Hepatocyte (in vitro differentiated cells): ENCODE measurements around the gene TFCP2L1. TPM values are rescaled to one million over a fixed set of nuclear protein-coding genes. Genes with fewer than 3 reads are reported as not detected.

Source experiments
- DNase-seq: peaks from one replicate; pipeline ENCODE4 v3.0.0-alpha.2; 2016; ENCODE audit warnings: low spot score
- H2AFZ ChIP-seq: fragments of 200-600 bp; sonication (generic); 2 replicates; pipeline ENCODE4 v1.6.0; 2016; ENCODE audit warnings: antibody characterized with exemption, mild to moderate bottlenecking
- H3K27ac ChIP-seq: fragments of 200-600 bp; sonication (generic); 2 replicates; pipeline ENCODE4 v1.5.1; 2016; ENCODE audit warnings: mild to moderate bottlenecking
- H3K27me3 ChIP-seq: fragments of 200-600 bp; sonication (generic); 2 replicates; pipeline ENCODE4 v1.6.1; 2016
- H3K36me3 ChIP-seq: fragments of 200-600 bp; sonication (generic); replicated peaks from 2 replicates; pipeline ENCODE4 v1.5.1; 2016; ENCODE audit warnings: low read depth; ENCODE audit not compliant: insufficient read depth
- H3K4me1 ChIP-seq: fragments of 200-600 bp; sonication (generic); 2 replicates; pipeline ENCODE4 v1.5.1; 2016; ENCODE audit warnings: mild to moderate bottlenecking, moderate library complexity; ENCODE audit not compliant: insufficient read depth
- H3K4me2 ChIP-seq: fragments of 200-600 bp; sonication (generic); 2 replicates; pipeline ENCODE4 v1.6.0; 2016
- H3K4me3 ChIP-seq: fragments of 200-600 bp; sonication (generic); 2 replicates; pipeline ENCODE4 v1.5.1; 2016; ENCODE audit warnings: mild to moderate bottlenecking
- H3K79me2 ChIP-seq: fragments of 200-600 bp; sonication (generic); 2 replicates; pipeline ENCODE4 v1.6.0; 2017; ENCODE audit warnings: mild to moderate bottlenecking
- H3K9me2 ChIP-seq: fragments of 200-600 bp; sonication (generic); replicated peaks from 2 replicates; pipeline ENCODE4 v1.6.0; 2017; ENCODE audit warnings: mild to moderate bottlenecking; ENCODE audit not compliant: insufficient read depth
- H3K9me3 ChIP-seq: fragments of 200-600 bp; sonication (generic); 2 replicates; pipeline ENCODE4 v1.5.1; 2016; ENCODE audit warnings: low read depth, mild to moderate bottlenecking
- H4K20me1 ChIP-seq: fragments of 200-600 bp; sonication (generic); 2 replicates; pipeline ENCODE4 v1.6.0; 2016; ENCODE audit warnings: mild to moderate bottlenecking; ENCODE audit not compliant: insufficient read depth, poor library complexity, severe bottlenecking
- CTCF ChIP-seq: fragments of 200-600 bp; sonication (generic); IDR thresholded peaks from 2 replicates; pipeline ENCODE4 v1.5.1; 2016; ENCODE audit warnings: antibody characterized with exemption, mild to moderate bottlenecking; ENCODE audit not compliant: poor library complexity
- EZH2 ChIP-seq: fragments of 200-600 bp; sonication (generic); IDR thresholded peaks from 2 replicates; pipeline ENCODE4 v1.6.1; 2016; ENCODE audit warnings: antibody characterized with exemption, mild to moderate bottlenecking, borderline replicate concordance
- EZH2phosphoT487 ChIP-seq: fragments of 200-600 bp; sonication (generic); IDR thresholded peaks from one replicate; pipeline ENCODE4 v1.6.1; 2018; ENCODE audit warnings: antibody characterized with exemption, mild to moderate bottlenecking, low read depth, moderate library complexity; ENCODE audit not compliant: unreplicated experiment, severe bottlenecking
- WGBS: methylation state at CpG from one replicate; pipeline ENCODE4 v1.1.6; 2016; ENCODE audit warnings: low lambda C conversion rate; ENCODE audit errors: missing lambda C conversion rate; 5-methylcytosine and 5-hydroxymethylcytosine counted together
- polyA plus RNA-seq: library from polyadenylated mRNA; unstranded; fragments of >200 nt; fragmentation: Nextera tagmentation; extraction: Ambion mirVana; gene quantifications from 2 replicates; pipeline ENCODE4 v1.2.1, GENCODE V29; 2016
- total RNA-seq: library from RNA; depleted of rRNA; stranded (reverse); fragments of >200 nt; gene quantifications from 2 replicates; pipeline ENCODE4 v1.2.3, GENCODE V29; 2014

TFCP2L1 gene
- total and polyA plus RNA-seq, 2 experiments from 2014 or later, result 1.1 to 2.5 TPM

GRCh38 chr2:121309323-121309722 lies 24.3 kb upstream of the TFCP2L1 start:
- no peaks in the 10 kb centered on the region for H3K36me3 ChIP-seq
- H3K79me2 ChIP-seq, result no peaks in the 10 kb centered on the region
- no peak for TF ChIP-seq EZH2
- TF ChIP-seq CTCF, result no peak
- TF ChIP-seq EZH2phosphoT487, result no peak
- no peaks in the 10 kb centered on the region for H4K20me1 ChIP-seq
- H3K9me3 ChIP-seq, result no peaks in the 10 kb centered on the region
- no peaks in the 10 kb centered on the region for H3K27me3 ChIP-seq
- no peak overlapping the region for H3K4me3 ChIP-seq
- H3K27ac ChIP-seq, result no peak overlapping the region
- no peaks in the 10 kb centered on the region for H3K4me1 ChIP-seq
- no peak overlapping the region for H3K4me2 ChIP-seq
- no peak for DNase-seq
- H2AFZ ChIP-seq, result no peak overlapping the region
- no peaks in the 10 kb centered on the region for H3K9me2 ChIP-seq

- no peaks in the 10 kb centered on the region for H3K9me3 ChIP-seq
- no peaks in the 10 kb centered on the region for H3K9me2 ChIP-seq
- H3K27ac ChIP-seq, result no peak overlapping the region
- DNase-seq, result no peak
- no peaks in the 10 kb centered on the region for H3K79me2 ChIP-seq
- H3K4me1 ChIP-seq, result no peaks in the 10 kb centered on the region
- H3K4me2 ChIP-seq, result no peak overlapping the region
- no peaks in the 10 kb centered on the region for H3K27me3 ChIP-seq
- 89% methylated on average over 2 of the region's 2 CpGs for WGBS
- no peaks in the 10 kb centered on the region for H3K36me3 ChIP-seq
- no peak overlapping the region for H2AFZ ChIP-seq
- TF ChIP-seq EZH2, result no peak
- no peak for TF ChIP-seq EZH2phosphoT487
- TF ChIP-seq CTCF, result no peak
- H3K4me3 ChIP-seq, result no peak overlapping the region
- H4K20me1 ChIP-seq, result no peaks in the 10 kb centered on the region
Observed at GRCh38 chr2:121307048-121307447, 22.0 kb upstream of the TFCP2L1 start.

GRCh38 chr2:121304941-121305340 lies 19.9 kb upstream of the TFCP2L1 start:
- H3K4me1 ChIP-seq, result no peaks in the 10 kb centered on the region
- WGBS, result 78% methylated on average over 2 of the region's 2 CpGs

More at GRCh38 chr2:121304941-121305340, 19.9 kb upstream of the TFCP2L1 start:
- H2AFZ ChIP-seq, result no peak overlapping the region
- no peaks in the 10 kb centered on the region for H3K9me3 ChIP-seq
- H4K20me1 ChIP-seq, result no peaks in the 10 kb centered on the region
- H3K9me2 ChIP-seq, result no peaks in the 10 kb centered on the region
- DNase-seq, result no peak
- TF ChIP-seq EZH2phosphoT487 (no peak), CTCF (no peak), EZH2 (no peak)
- H3K36me3 ChIP-seq, result no peaks in the 10 kb centered on the region
- no peaks in the 10 kb centered on the region for H3K27me3 ChIP-seq
- no peak overlapping the region for H3K4me2 ChIP-seq
- H3K4me3 ChIP-seq, result no peak overlapping the region
- no peak overlapping the region for H3K27ac ChIP-seq
- no peaks in the 10 kb centered on the region for H3K79me2 ChIP-seq
